HepG2 (cell line): ENCODE data around the gene PLPPR3. TPM values are rescaled to one million over a fixed set of nuclear protein-coding genes. Genes with fewer than 3 reads are reported as not detected.
A peak's percentile ranks its signal among the peaks of the same experiment; 100 is the strongest.

Experiments
- ATAC-seq: fragments of 200-7000 bp; cut with Tn5 transposase; 3 replicates; pipeline ENCODE4 v1.9.1; 2020; ENCODE audit warnings: mild to moderate bottlenecking, moderate library complexity
- BruUV-seq: library from RNA; stranded (reverse); fragments of 400-500 nt; replicated peaks from 2 replicates; lab custom pipeline; 2021; lab: Mats Ljungman, UMichigan
- CTCF ChIA-PET: fragments of 300-600 bp; formaldehyde crosslinking; extraction: SDS; loops from one replicate; lab custom pipeline; 2021; ENCODE audit warnings: low total read pairs, inconsistent platforms, low intra/inter-chr PET ratio; lab: Yijun Ruan, JAX
- POLR2A ChIA-PET: fragments of 350-600 bp; sonication (Branson Sonifier 250); formaldehyde crosslinking; loops from one replicate; lab custom pipeline; 2020; ENCODE audit warnings: antibody characterized with exemption, inconsistent platforms; lab: Yijun Ruan, JAX
- DNase-seq: peaks from one replicate; pipeline ENCODE4 v3.0.0-alpha.2; 2015; ENCODE audit warnings: low spot score
- FAIRE-seq: peaks from 3 replicates; lab custom pipeline; 2011; peaks lifted over from hg19 to GRCh38; lab: Jason Lieb, UNC
- H2AFZ ChIP-seq: one replicate; pipeline ENCODE4 v1.6.1; 2011; ENCODE audit warnings: low read length, inconsistent platforms
- H3K27ac ChIP-seq: fragments of 300-600 bp; 3 replicates; pipeline ENCODE4 v1.8.0; 2011; ENCODE audit warnings: mixed run types, mild to moderate bottlenecking, mixed read lengths, low read length, inconsistent platforms; ENCODE audit not compliant: insufficient read depth; ENCODE audit errors: extremely low read length
- H3K27me3 ChIP-seq, 2 experiments: fragments of 200-600 bp in 1 of 2; 2 replicates in 1 of 2; 3 replicates in 1 of 2; pipeline versions ENCODE4 v1.6.0 to v1.8.0; 2011; ENCODE audit warnings: low read length in 2 of 2, mild to moderate bottlenecking in 2 of 2, moderate library complexity in 2 of 2, inconsistent platforms in 1 of 2; ENCODE audit not compliant: insufficient read depth in 2 of 2, control insufficient read depth in 1 of 2
- H3K36me3 ChIP-seq, 2 experiments: fragments of 200-600 bp in 1 of 2; replicated peaks in 1 of 2; 2 replicates in 1 of 2; 3 replicates in 1 of 2; pipeline versions ENCODE4 v1.5.1 to v1.8.0; 2011; ENCODE audit warnings: low read length in 2 of 2, inconsistent platforms in 1 of 2; ENCODE audit not compliant: insufficient read depth in 2 of 2, control insufficient read depth in 1 of 2
- H3K4me1 ChIP-seq: 2 replicates; pipeline ENCODE4 v1.5.1; 2012; ENCODE audit warnings: low read length, inconsistent platforms; ENCODE audit not compliant: insufficient read depth
- H3K4me2 ChIP-seq: 2 replicates; pipeline ENCODE4 v1.6.0; 2011; ENCODE audit warnings: low read depth, low read length, inconsistent platforms
- H3K4me3 ChIP-seq, 3 experiments: fragments of 200-600 bp in 1 of 3; sonication (generic), shearing (Covaris generic) in 1 of 3; replicated peaks in 1 of 3; 2 replicates each; pipeline ENCODE4 v1.5.1; 2011 to 2016; ENCODE audit warnings: low read length in 3 of 3, inconsistent platforms in 2 of 3, low read depth in 2 of 3, mild to moderate bottlenecking in 2 of 3, control low read depth in 1 of 3, mixed read lengths in 1 of 3; ENCODE audit not compliant: insufficient read depth in 1 of 3
- H3K79me2 ChIP-seq: one replicate; pipeline ENCODE4 v1.6.1; 2011; ENCODE audit warnings: low read length, inconsistent platforms; ENCODE audit not compliant: insufficient read depth
- H3K9ac ChIP-seq: 2 replicates; pipeline ENCODE4 v1.6.0; 2011; ENCODE audit warnings: mild to moderate bottlenecking, low read depth, low read length, inconsistent platforms; ENCODE audit not compliant: insufficient read depth
- H3K9me3 ChIP-seq: 2 replicates; pipeline ENCODE4 v1.5.1; 2012; ENCODE audit warnings: mild to moderate bottlenecking, low read length
- H4K20me1 ChIP-seq: 2 replicates; pipeline ENCODE4 v1.6.0; 2011; ENCODE audit warnings: inconsistent platforms, mild to moderate bottlenecking, low read length, moderate library complexity; ENCODE audit not compliant: insufficient read depth
- KDM5B ChIP-seq: sonication (generic); formaldehyde crosslinking; IDR thresholded peaks from 2 replicates; pipeline ENCODE4 v1.4.0; 2020; ENCODE audit warnings: missing genetic modification reagents, mild to moderate bottlenecking, borderline replicate concordance
- NAIF1 ChIP-seq: sonication (generic); formaldehyde crosslinking; IDR thresholded peaks from 2 replicates; pipeline ENCODE4 v1.5.0; 2020; ENCODE audit warnings: mild to moderate bottlenecking, missing genetic modification reagents, borderline replicate concordance
- PBX2 ChIP-seq: IDR thresholded peaks from 2 replicates; pipeline ENCODE4 v1.6.1; 2016; ENCODE audit warnings: control low read depth
- ZBTB34 ChIP-seq: sonication (generic); formaldehyde crosslinking; IDR thresholded peaks from 2 replicates; pipeline ENCODE4 v1.8.0; 2022; ENCODE audit warnings: mild to moderate bottlenecking, missing genetic modification reagents
- ZBTB38 ChIP-seq: sonication (generic); formaldehyde crosslinking; IDR thresholded peaks from 2 replicates; pipeline ENCODE4 v1.5.1; 2020; ENCODE audit warnings: mild to moderate bottlenecking, missing genetic modification reagents
- ZMYM2 ChIP-seq: sonication (generic); formaldehyde crosslinking; IDR thresholded peaks from 2 replicates; pipeline ENCODE4 v1.8.0; 2022; ENCODE audit warnings: mild to moderate bottlenecking, missing genetic modification reagents
- ZNF549 ChIP-seq: sonication (generic); formaldehyde crosslinking; IDR thresholded peaks from 2 replicates; pipeline ENCODE4 v1.5.0; 2020; ENCODE audit warnings: missing genetic modification reagents
- ZNF556 ChIP-seq: sonication (generic); formaldehyde crosslinking; IDR thresholded peaks from 2 replicates; pipeline ENCODE4 v1.4.0; 2020; ENCODE audit warnings: mild to moderate bottlenecking, missing genetic modification reagents, borderline replicate concordance
- WGBS: methylation state at CpG from one replicate; pipeline ENCODE4 v1.1.6; 2017; ENCODE audit warnings: low lambda C conversion rate; 5-methylcytosine and 5-hydroxymethylcytosine counted together
- in situ Hi-C: cut with HindIII; loops from 2 replicates; pipeline ENCODE4 v1.10.0; 2017; ENCODE audit warnings: low pct_unique_long_range_greater_than_20kb; ENCODE audit not compliant: extremely low pct_ligation_motif_present
- intact Hi-C: fragments of 100-400 bp; cut with micrococcal nuclease; formaldehyde crosslinking; loops from one replicate; pipeline ENCODE4 v1.10.0; 2022; ENCODE audit not compliant: unreplicated experiment
- polyA plus RNA-seq, 8 experiments: library from polyadenylated mRNA; depleted of rRNA in 3 of 8; stranded (reverse) in 7 of 8; unstranded in 1 of 8; fragments of >200 nt; fragmentation: Illumina TruSeq in 4 of 8; extraction: Trizol in 4 of 8; gene quantifications; 2 replicates each; pipeline versions ENCODE4 v1.2.1 to v1.2.3, GENCODE V29; 2011 to 2016; ENCODE audit warnings: low read depth in 4 of 8, missing spikeins in 1 of 8, mixed read lengths in 1 of 8; ENCODE audit not compliant: insufficient read depth in 1 of 8
- total RNA-seq, 5 experiments: library from RNA; depleted of rRNA; stranded (reverse); fragments of >200 nt; fragmentation: Illumina TruSeq; extraction: Trizol; gene quantifications; 2 replicates each; pipeline ENCODE4 v1.2.3, GENCODE V29; 2016; ENCODE audit warnings: low read depth in 1 of 5

The PLPPR3 gene
- total and polyA plus RNA-seq, 2 of the 13 experiments (the other 11 are each of a cell fraction or from before 2014, with no cell fraction given): 0.07 to 0.16 TPM

- TF ChIP-seq NAIF1 (CRISPR knock-in tag) (no peak), PBX2 (CRISPR knock-in tag) (no peak), ZNF556 (CRISPR knock-in tag) (no peak), ZNF549 (no peak), ZMYM2 (CRISPR knock-in tag) (0 out of 2 replicates have a peak, but pooled peaks have one; percentile 20), ZBTB38 (CRISPR knock-in tag) (peak; percentile 89), ZBTB34 (CRISPR knock-in tag) (no peak), KDM5B (CRISPR knock-in tag) (no peak)
- intact Hi-C loops: no loop called here
- Histone ChIP-seq H3K9ac (no peak overlapping the region), H2AFZ (no peak overlapping the region), H3K4me3 (no peak overlapping the region), H3K79me2 (no peaks in the 10 kb centered on the region), H3K27me3 (no peaks in the 10 kb centered on the region), H3K4me2 (no peak overlapping the region), H3K4me1 (peaks cover 74% of the 10 kb centered on the region), H4K20me1 (no peaks in the 10 kb centered on the region), H3K27ac (no peak overlapping the region), H3K36me3 (no peaks in the 10 kb centered on the region), H3K9me3 (no peaks in the 10 kb centered on the region)
- ChIA-PET CTCF (no interaction called here), POLR2A (interaction anchor here (1.1 kb wide), 1 partner anchor 11 kb away, joined by 4 read pairs; no protein-coding TSS in a partner anchor)
- BruUV-seq: no TSS peak
- WGBS: 95% methylated on average over 25 of the region's 26 CpGs
- no peak for DNase-seq
- in situ Hi-C loops: no loop called here
- ATAC-seq: no peak
- FAIRE-seq: no peak
Measured at GRCh38 chr19:791007-791566, 30.7 kb downstream of the PLPPR3 start.
